Measurements from ENCODE around the gene NFATC2IP. TPM values are rescaled to one million over a fixed set of nuclear protein-coding genes. Genes with fewer than 3 reads are reported as not detected.

Gene NFATC2IP
- total and polyA plus RNA-seq, 9 of the 15 experiments (the other 6 are each of a cell fraction or from before 2014, with no cell fraction given) = 15.6 to 106 (median 46.9) TPM

- TF ChIP-seq CTCF (IDR thresholded peaks at IDR 0.05 in 2 of 3, conservative IDR thresholded peaks at IDR 0.05 in 1 of 3; ENCODE audit: insufficient read depth in 2 of 3, low read depth in 1 of 3, low read length in 3 of 3) (peak in 1 of 3 experiments; percentile 5; a peak in 1 of 6 replicates), ZNF184 (CRISPR knock-in tag; IDR thresholded peaks at IDR 0.05) (no peak), TOE1 (IDR thresholded peaks at IDR 0.05; ENCODE audit: borderline replicate concordance) (0 out of 2 replicates have a peak, but pooled peaks have one; percentile 25), TOE1 (CRISPR knock-in tag; IDR thresholded peaks at IDR 0.05; ENCODE audit: borderline replicate concordance, low read depth) (no peak), ARID1B (IDR thresholded peaks at IDR 0.05) (0 out of 2 replicates have a peak, but pooled peaks have one; percentile 34), CREM (IDR thresholded peaks at IDR 0.05; ENCODE audit: low read depth) (peak; percentile 34; the same call in 1 of the 2 replicates), ZNF79 (CRISPR knock-in tag; IDR thresholded peaks at IDR 0.05; ENCODE audit: low read depth) (no peak), ZNF655 (CRISPR knock-in tag; IDR thresholded peaks at IDR 0.05) (no peak), MAX (CRISPR knock-in tag; IDR thresholded peaks at IDR 0.05) (peak; percentile 97), ZFP1 (CRISPR knock-in tag; IDR thresholded peaks at IDR 0.05) (no peak), ZBTB40 (IDR thresholded peaks at IDR 0.05) (peak; percentile 60), ZBTB40 (CRISPR knock-in tag; IDR thresholded peaks at IDR 0.05) (no peak), ZZZ3 (IDR thresholded peaks at IDR 0.05) (no peak)
Observed at GRCh38 chr16:28935924-28936783, 14.6 kb upstream of the NFATC2IP start (continued).

All from K562 (cell line).